ENCODE data around the gene TEX38.
"Not testable (repeated sequence)": the region's sequence is repeated elsewhere in the genome, so short reads cannot be mapped to it uniquely, and the experiment has no call there.

The TEX38 gene

GRCh38 chr1:46671554-46671953 lies at the start of gene TEX38:
Gene TEX38 (plus strand): TSS chr1:46671854. CDS start chr1:46671935, 81 bp downstream.
- no peak for DNase-seq (ENCODE audit: low read depth in 1 of 2, low spot score in 1 of 2)

- DNase-seq (ENCODE audit: low read depth in 1 of 2, low spot score in 1 of 2) = no peak
These were observed 49.7 kb upstream of the TEX38 start for GRCh38 chr1:46621930-46622329.

- DNase-seq (ENCODE audit: low read depth in 1 of 2, low spot score in 1 of 2) = no peak
These were observed 49.3 kb upstream of the TEX38 start for GRCh38 chr1:46622344-46622743.

- no peak for DNase-seq (ENCODE audit: low read depth in 1 of 2, low spot score in 1 of 2)
These were observed 47.7 kb upstream of the TEX38 start for GRCh38 chr1:46623743-46624644.

GRCh38 chr1:46630719-46631118 lies 40.9 kb upstream of the TEX38 start:
- DNase-seq (ENCODE audit: low read depth in 1 of 2, low spot score in 1 of 2) = no peak

DNA sequence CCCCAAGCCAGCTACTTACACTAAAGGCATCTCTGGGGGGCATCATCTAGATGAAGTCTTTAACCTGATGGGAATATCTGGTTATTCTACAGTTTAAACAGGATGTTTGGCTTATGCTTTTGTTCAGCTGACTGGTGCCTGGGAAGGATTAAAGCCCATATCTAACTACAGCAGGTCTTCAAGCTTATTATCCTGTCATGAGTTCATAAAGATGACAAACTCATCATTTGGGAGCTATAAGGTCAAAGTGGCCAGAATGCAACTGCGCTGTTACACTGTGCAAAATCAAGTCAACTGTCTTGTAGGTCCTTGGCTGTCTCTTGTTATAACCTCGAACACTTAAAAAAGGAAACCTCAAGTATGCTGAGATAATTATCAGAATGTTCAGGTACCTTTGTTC lies 36.4 kb upstream of the TEX38 start:
- DNase-seq (ENCODE audit: low read depth in 1 of 2, low spot score in 1 of 2) = no peak

DNA sequence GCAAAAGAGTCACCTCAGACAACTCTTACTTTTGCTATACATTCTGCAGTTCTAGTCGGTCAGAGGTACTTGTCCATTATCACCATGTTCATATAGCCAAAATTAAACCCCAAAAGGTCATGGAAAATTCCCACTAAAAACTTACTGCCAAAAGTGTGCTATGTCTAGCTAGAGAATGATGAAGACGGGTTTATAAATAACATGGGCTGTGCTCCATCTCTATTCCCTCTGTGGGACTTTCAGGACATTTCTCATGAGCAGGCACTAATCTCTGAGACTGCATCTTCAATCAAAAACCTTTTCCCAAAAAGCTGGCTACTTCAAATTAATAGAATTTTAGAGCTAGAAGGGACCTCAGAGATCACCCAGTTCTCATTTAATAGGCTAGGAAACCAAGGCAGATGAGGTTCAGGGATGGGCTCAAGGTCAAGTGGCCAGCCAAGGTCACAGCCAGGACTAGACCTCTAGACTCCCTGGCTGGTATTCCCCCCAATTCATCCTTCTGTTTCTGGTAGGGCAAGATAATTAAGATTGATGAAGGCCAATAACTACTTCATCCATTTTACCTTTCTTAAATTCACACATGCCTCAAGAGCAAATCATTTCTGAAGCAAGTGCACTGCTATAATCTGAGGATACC lies 34.1 kb upstream of the TEX38 start:
- DNase-seq (ENCODE audit: low read depth in 1 of 2, low spot score in 1 of 2) = no peak

- DNase-seq (ENCODE audit: low read depth in 1 of 2, low spot score in 1 of 2) = no peak
These were observed 32.7 kb upstream of the TEX38 start for GRCh38 chr1:46638921-46639320.

DNA sequence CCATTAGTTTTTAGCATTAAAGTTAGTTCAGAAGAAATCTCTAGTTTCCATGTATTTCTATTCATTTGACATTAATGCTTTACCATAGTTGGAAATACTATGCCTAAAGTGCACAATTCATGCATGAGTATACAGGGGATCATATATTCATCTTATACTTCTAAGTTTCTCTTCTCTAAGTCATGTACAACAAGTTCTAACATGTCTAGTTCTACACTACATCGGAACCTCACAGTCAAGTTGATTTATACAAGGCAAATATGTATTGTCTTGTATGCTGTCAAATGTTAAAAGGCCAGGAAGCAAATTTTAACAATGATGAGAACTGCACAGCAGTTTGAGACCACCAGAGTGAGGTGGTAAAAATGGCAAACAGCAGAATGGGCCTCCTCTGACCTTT lies 32.1 kb upstream of the TEX38 start:
- no peak for DNase-seq (ENCODE audit: low read depth in 1 of 2, low spot score in 1 of 2)

DNA sequence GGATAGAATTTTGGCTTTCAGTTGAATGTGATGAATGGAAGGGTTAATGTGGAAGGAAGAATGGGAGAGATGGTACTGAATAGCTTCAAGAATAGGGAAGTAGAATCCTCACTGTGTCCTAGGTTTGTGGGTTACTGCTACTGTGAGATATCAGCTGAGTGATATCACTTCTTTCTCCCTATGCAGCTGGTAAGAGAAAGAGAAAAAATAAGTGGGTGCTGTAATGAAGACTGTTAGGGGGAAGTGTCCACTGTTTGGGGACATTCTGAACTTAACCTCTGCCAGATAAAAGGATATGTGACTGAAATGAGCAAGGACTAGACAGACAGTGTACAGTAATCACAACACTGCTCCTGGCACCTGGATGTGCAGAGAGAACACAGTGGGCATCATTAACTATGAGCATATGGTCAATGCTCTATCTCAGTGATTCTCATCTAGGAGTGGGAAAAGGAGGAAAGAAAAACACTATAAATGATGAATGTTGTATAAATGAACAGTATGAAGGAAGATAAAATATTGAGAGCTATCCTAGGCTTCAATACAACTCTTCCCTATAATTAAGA lies 29.5 kb upstream of the TEX38 start:
- DNase-seq (ENCODE audit: low read depth in 1 of 2, low spot score in 1 of 2) = no peak

- DNase-seq (ENCODE audit: low read depth in 1 of 2, low spot score in 1 of 2) = no peak
These were observed 28.3 kb upstream of the TEX38 start for GRCh38 chr1:46643368-46643775.

DNA sequence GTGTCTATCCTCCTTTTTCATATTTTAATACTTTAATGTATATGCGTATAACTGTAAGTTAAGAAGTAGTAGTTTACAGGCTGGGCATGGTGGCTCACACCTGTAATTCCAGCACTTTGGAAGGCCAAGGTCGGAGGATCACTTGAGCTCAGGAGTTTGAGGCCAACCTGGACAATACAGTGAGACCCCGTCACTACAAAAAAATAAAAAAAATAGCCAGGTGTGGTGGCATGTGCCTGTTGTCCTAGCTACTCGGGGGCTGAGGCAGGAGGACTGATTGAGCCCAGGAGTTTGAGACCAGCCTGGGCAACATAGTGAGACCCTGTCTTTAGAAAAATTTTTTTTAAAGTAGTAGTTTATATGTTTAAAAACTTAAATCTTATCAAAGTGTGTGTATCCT lies 25.8 kb upstream of the TEX38 start:
- DNase-seq (ENCODE audit: low read depth in 1 of 2, low spot score in 1 of 2) = no peak

DNA sequence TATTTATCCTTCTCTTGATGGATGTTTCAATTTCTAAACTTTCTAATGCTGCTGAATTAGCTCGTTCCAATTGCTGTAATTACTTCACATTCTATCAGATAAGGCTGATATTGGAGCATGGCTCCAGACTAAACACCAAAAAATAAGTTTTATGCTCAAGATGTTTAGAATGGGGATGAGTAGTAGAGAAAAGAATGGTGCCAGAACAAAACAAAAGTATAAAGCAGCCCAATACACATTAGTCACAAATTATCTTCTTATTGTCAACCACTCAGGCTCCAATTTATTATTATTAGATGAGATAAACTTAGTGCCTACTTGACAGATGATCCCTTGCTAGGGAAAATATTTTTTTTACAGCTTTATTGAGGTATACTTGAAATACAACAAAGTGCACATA lies 25.3 kb upstream of the TEX38 start:
- no peak for DNase-seq (ENCODE audit: low read depth in 1 of 2, low spot score in 1 of 2)

DNA sequence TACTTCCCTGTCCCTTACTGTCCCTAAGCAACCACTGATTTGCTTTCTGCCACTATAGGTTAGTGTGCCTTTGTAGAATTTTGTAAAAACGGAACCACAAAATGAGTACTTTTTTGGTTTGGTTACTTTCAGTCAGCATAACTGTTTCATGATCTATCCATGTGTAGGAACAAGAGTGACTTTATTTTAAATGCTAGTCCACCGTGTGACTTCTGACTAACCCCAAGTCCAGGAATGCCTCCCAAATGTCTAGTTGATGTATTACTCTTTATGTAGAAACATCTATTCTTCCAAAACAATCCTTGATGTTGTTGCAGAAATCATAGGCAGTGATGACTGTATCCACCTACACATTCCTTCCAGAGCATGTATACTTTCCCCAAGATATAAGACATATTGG lies 24.8 kb upstream of the TEX38 start:
- DNase-seq (ENCODE audit: low read depth in 1 of 2, low spot score in 1 of 2) = no peak

DNA sequence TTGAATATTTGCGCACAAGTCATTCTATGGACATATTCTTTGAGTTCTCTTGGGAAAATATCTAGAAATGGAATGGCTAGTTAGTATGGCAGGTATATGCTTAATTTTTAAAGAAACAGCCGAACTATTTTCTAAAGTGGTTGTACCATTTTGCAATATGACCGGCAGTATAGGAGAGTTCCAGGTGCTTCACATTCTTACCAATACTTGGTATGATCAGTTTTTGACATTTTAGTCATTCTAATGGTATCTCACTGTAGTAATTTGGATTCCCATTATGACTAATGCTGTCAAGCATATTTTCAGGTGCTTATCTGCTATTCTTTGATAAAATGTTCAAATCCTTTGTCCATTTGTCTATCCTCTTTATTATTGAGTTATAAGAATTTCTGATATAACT lies 24.0 kb upstream of the TEX38 start:
- DNase-seq (ENCODE audit: low read depth in 1 of 2, low spot score in 1 of 2) = no peak

- no peak for DNase-seq (ENCODE audit: low read depth in 1 of 2, low spot score in 1 of 2)
These were observed 21.9 kb upstream of the TEX38 start for GRCh38 chr1:46649764-46650163.

DNA sequence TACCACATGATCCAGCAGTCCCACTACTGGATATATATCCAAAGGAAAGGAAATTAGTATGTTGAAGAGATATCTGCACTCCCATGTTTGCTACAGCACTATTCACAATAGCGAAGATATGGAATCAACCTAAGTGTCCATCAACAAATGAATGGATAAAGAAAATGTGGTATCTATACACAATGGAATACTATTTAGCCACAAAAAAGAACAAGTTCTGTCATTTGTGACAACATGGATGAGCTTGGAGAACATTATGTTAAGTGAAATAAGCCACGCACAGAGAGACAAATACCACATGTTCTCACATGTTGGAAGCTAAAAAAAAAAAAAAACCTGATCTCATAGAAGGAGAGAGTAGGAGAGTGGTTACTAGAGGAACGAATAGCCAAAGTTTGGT lies 21.2 kb upstream of the TEX38 start:
- no peak for DNase-seq (ENCODE audit: low read depth in 1 of 2, low spot score in 1 of 2)

- DNase-seq (ENCODE audit: low read depth in 1 of 2, low spot score in 1 of 2) = not testable (repeated sequence)
These were observed 20.5 kb upstream of the TEX38 start for GRCh38 chr1:46651152-46651551.

DNA sequence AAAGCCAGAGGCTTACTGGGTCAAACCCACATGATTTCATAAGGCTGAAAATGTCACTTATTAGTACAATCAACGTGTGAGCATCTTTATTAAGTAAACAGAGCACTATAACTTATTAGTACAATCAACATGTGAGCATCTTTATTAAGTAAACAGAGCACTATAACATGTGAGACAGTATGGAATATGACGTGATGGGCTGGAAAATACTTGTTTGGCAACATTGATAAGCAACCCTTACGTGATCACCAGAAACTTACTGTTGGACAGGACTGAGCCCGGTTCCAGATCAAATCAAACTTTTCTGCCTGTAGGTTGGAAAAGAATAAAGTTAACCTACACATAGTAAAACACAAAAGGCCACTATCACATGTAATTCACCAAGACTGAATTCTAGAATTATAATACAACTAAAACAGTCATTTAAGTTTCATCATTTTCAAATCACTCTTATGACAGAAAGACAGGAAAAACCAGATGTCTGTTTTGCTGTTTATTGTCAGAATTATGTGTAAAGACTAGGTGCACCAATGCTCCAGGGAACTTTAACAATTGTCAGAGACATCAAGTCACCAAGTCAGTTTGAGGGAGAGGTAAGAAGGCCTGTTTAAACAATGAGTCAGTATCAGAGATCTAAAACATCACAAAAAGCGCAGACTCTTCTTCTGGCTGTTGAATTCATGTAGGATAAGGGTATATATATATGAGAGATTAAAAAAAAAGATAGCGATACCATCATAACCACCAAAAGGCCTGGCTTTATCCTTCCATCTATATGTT lies 19.1 kb upstream of the TEX38 start:
- no peak for DNase-seq (ENCODE audit: low read depth in 1 of 2, low spot score in 1 of 2)

DNA sequence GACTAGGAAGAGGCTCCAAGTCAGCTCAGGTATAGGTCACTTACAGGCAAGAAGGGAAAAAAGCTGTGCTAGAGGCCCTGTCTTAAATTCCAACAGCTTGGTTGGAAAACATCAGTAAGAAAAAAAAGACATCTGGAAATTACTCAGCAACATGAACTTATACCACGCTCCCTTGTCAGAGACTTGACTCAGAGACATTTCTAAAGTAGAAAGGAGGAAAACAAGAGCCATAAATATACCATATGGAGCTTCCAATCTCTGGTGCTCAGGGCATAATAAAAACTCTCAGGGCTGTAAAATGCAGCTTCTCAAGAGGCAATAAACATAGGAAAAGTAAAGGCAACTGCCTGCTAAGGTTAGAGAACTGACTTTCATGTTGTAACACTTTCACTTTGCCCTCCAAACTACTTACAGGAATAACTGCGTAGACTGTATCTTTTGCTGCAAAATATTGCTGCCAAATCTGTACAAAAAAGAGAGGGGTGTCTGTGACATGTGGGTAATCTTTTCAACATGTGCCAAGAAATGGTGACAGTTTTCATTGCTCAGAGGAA lies 18.2 kb upstream of the TEX38 start:
- no peak for DNase-seq (ENCODE audit: low read depth in 1 of 2, low spot score in 1 of 2)

DNA sequence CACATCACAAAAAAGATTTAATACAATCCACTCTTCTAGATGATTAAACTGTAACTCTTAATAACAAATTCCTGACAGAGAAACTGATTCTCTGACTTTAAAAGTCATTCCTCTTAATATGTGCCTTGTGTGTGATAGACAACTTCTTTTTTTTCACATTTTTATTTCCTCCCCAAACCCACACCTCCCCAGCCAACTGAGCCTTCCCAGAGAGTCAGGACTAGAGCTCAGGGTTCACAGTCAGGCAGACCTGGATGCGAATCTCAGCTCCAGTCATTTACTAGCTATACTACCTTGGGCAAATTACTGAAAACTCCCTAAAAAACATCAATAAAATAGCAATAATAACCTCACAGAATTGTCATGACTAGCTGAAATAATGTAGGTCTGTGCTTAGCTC lies 17.6 kb upstream of the TEX38 start:
- DNase-seq (ENCODE audit: low read depth in 1 of 2, low spot score in 1 of 2) = no peak

All from stimulated activated CD4-positive, alpha-beta T cell treated with anti-CD3 and anti-CD28 coated beads, Interleukin-15, amount 100 ng/mL, for 1 hour (primary cell).